Measurements from ENCODE around the gene NQO2. TPM values are rescaled to one million over a fixed set of nuclear protein-coding genes. Genes with fewer than 3 reads are reported as not detected.

The NQO2 gene
- 0.63 TPM for polyA plus RNA-seq (2012; ENCODE audit: low read depth, missing spikeins)

GRCh38 chr6:2999618-3000557, at the start of gene NQO2:
Gene NQO2 (plus strand): TSS chr6:2999894. CDS start chr6:3006553, 6,659 bp downstream.
- DNase-seq (ENCODE audit: insufficient read length, low spot score) (peak; percentile 84), FAIRE-seq (no peak)
- no peak for TF ChIP-seq SPI1 (IDR thresholded peaks at IDR 0.05; ENCODE audit: low read depth, low read length)
- TF ChIP-seq TAF1 (IDR thresholded peaks at IDR 0.05; ENCODE audit: low read depth, low read length): no peak
- no peak for TF ChIP-seq PAX5 (IDR thresholded peaks at IDR 0.05; ENCODE audit: insufficient read depth, low read length, severe bottlenecking)
- no peak for TF ChIP-seq POLR2AphosphoS5 (IDR thresholded peaks at IDR 0.05; ENCODE audit: low read depth, low read length)
- TF ChIP-seq POU2F2 (IDR thresholded peaks at IDR 0.05; ENCODE audit: low read depth, low read length): no peak
- no peak for TF ChIP-seq POLR2A (IDR thresholded peaks at IDR 0.05; ENCODE audit: low read depth, low read length)

- no peak for FAIRE-seq
- DNase-seq (ENCODE audit: insufficient read length, low spot score): no peak
- no peak for TF ChIP-seq POLR2AphosphoS5 (IDR thresholded peaks at IDR 0.05; ENCODE audit: low read depth, low read length)
- no peak for TF ChIP-seq SPI1 (IDR thresholded peaks at IDR 0.05; ENCODE audit: low read depth, low read length)
- TF ChIP-seq PAX5 (IDR thresholded peaks at IDR 0.05; ENCODE audit: insufficient read depth, low read length, severe bottlenecking): no peak
- no peak for TF ChIP-seq TAF1 (IDR thresholded peaks at IDR 0.05; ENCODE audit: low read depth, low read length)
- no peak for TF ChIP-seq POLR2A (IDR thresholded peaks at IDR 0.05; ENCODE audit: low read depth, low read length)
- TF ChIP-seq POU2F2 (IDR thresholded peaks at IDR 0.05; ENCODE audit: low read depth, low read length): no peak
These were observed 49.0 kb upstream of the NQO2 start for GRCh38 chr6:2950713-2951112.

GRCh38 chr6:2951728-2952127, 48.0 kb upstream of the NQO2 start:
- no peak for DNase-seq (ENCODE audit: insufficient read length, low spot score)
- TF ChIP-seq POLR2AphosphoS5 (IDR thresholded peaks at IDR 0.05; ENCODE audit: low read depth, low read length) (no peak), PAX5 (IDR thresholded peaks at IDR 0.05; ENCODE audit: insufficient read depth, low read length, severe bottlenecking) (no peak), POLR2A (IDR thresholded peaks at IDR 0.05; ENCODE audit: low read depth, low read length) (no peak), TAF1 (IDR thresholded peaks at IDR 0.05; ENCODE audit: low read depth, low read length) (no peak), POU2F2 (IDR thresholded peaks at IDR 0.05; ENCODE audit: low read depth, low read length) (no peak), SPI1 (IDR thresholded peaks at IDR 0.05; ENCODE audit: low read depth, low read length) (no peak)
- no peak for FAIRE-seq

- TF ChIP-seq POLR2A (IDR thresholded peaks at IDR 0.05; ENCODE audit: low read depth, low read length): no peak
- TF ChIP-seq PAX5 (IDR thresholded peaks at IDR 0.05; ENCODE audit: insufficient read depth, low read length, severe bottlenecking): no peak
- TF ChIP-seq SPI1 (IDR thresholded peaks at IDR 0.05; ENCODE audit: low read depth, low read length): no peak
- TF ChIP-seq TAF1 (IDR thresholded peaks at IDR 0.05; ENCODE audit: low read depth, low read length): no peak
- no peak for TF ChIP-seq POLR2AphosphoS5 (IDR thresholded peaks at IDR 0.05; ENCODE audit: low read depth, low read length)
- TF ChIP-seq POU2F2 (IDR thresholded peaks at IDR 0.05; ENCODE audit: low read depth, low read length): no peak
- DNase-seq (ENCODE audit: insufficient read length, low spot score): no peak
- peak; percentile 54 for FAIRE-seq
These were observed 47.1 kb upstream of the NQO2 start for GRCh38 chr6:2952557-2953095.

- DNase-seq (ENCODE audit: insufficient read length, low spot score) (no peak), FAIRE-seq (no peak)
- TF ChIP-seq SPI1 (IDR thresholded peaks at IDR 0.05; ENCODE audit: low read depth, low read length): no peak
- TF ChIP-seq POLR2A (IDR thresholded peaks at IDR 0.05; ENCODE audit: low read depth, low read length): no peak
These were observed 46.6 kb upstream of the NQO2 start for GRCh38 chr6:2953098-2953497.

GRCh38 chr6:2956930-2957685, 42.6 kb upstream of the NQO2 start:
- TF ChIP-seq TAF1 (IDR thresholded peaks at IDR 0.05; ENCODE audit: low read depth, low read length) (no peak), POLR2A (IDR thresholded peaks at IDR 0.05; ENCODE audit: low read depth, low read length) (no peak), POU2F2 (IDR thresholded peaks at IDR 0.05; ENCODE audit: low read depth, low read length) (no peak), SPI1 (IDR thresholded peaks at IDR 0.05; ENCODE audit: low read depth, low read length) (no peak), PAX5 (IDR thresholded peaks at IDR 0.05; ENCODE audit: insufficient read depth, low read length, severe bottlenecking) (no peak), POLR2AphosphoS5 (IDR thresholded peaks at IDR 0.05; ENCODE audit: low read depth, low read length) (no peak)
- no peak for FAIRE-seq
- no peak for DNase-seq (ENCODE audit: insufficient read length, low spot score)

GRCh38 chr6:2957696-2958330, 41.9 kb upstream of the NQO2 start:
- FAIRE-seq (no peak), DNase-seq (ENCODE audit: insufficient read length, low spot score) (no peak)
- no peak for TF ChIP-seq POLR2A (IDR thresholded peaks at IDR 0.05; ENCODE audit: low read depth, low read length)
- TF ChIP-seq TAF1 (IDR thresholded peaks at IDR 0.05; ENCODE audit: low read depth, low read length): no peak
- no peak for TF ChIP-seq PAX5 (IDR thresholded peaks at IDR 0.05; ENCODE audit: insufficient read depth, low read length, severe bottlenecking)
- TF ChIP-seq POLR2AphosphoS5 (IDR thresholded peaks at IDR 0.05; ENCODE audit: low read depth, low read length): no peak
- no peak for TF ChIP-seq SPI1 (IDR thresholded peaks at IDR 0.05; ENCODE audit: low read depth, low read length)
- TF ChIP-seq POU2F2 (IDR thresholded peaks at IDR 0.05; ENCODE audit: low read depth, low read length): no peak

- TF ChIP-seq POLR2AphosphoS5 (IDR thresholded peaks at IDR 0.05; ENCODE audit: low read depth, low read length): no peak
- TF ChIP-seq PAX5 (IDR thresholded peaks at IDR 0.05; ENCODE audit: insufficient read depth, low read length, severe bottlenecking): no peak
- no peak for TF ChIP-seq POLR2A (IDR thresholded peaks at IDR 0.05; ENCODE audit: low read depth, low read length)
- TF ChIP-seq POU2F2 (IDR thresholded peaks at IDR 0.05; ENCODE audit: low read depth, low read length): no peak
- no peak for TF ChIP-seq SPI1 (IDR thresholded peaks at IDR 0.05; ENCODE audit: low read depth, low read length)
- TF ChIP-seq TAF1 (IDR thresholded peaks at IDR 0.05; ENCODE audit: low read depth, low read length): no peak
- FAIRE-seq (no peak), DNase-seq (ENCODE audit: insufficient read length, low spot score) (no peak)
These were observed 41.4 kb upstream of the NQO2 start for GRCh38 chr6:2958331-2958711.
